Measurements from ENCODE around the gene MBNL1. TPM values are rescaled to one million over a fixed set of nuclear protein-coding genes. Genes with fewer than 3 reads are reported as not detected.

The MBNL1 gene
- total and polyA plus RNA-seq, 2 of the 13 experiments (the other 11 are each of a cell fraction or from before 2014, with no cell fraction given) = 27.1 to 55.4 TPM

- TF ChIP-seq DMAP1 (CRISPR knock-in tag; IDR thresholded peaks at IDR 0.05) = peak; percentile 56; the same call in 1 of the 2 replicates
- TF ChIP-seq ZNF577 (CRISPR knock-in tag; IDR thresholded peaks at IDR 0.05; ENCODE audit: borderline replicate concordance, low read depth) = no peak
- TF ChIP-seq ZNF274 (CRISPR knock-in tag; IDR thresholded peaks at IDR 0.05) = peak; percentile 14; the same call in 1 of the 2 replicates
- TF ChIP-seq ZNF768 (CRISPR knock-in tag; IDR thresholded peaks at IDR 0.05) = peak; percentile 45
- no peak for TF ChIP-seq JUN (CRISPR knock-in tag; IDR thresholded peaks at IDR 0.05)
- TF ChIP-seq ZBTB21 (CRISPR knock-in tag; IDR thresholded peaks at IDR 0.05) = no peak
- TF ChIP-seq HMGXB3 (CRISPR knock-in tag; IDR thresholded peaks at IDR 0.05; ENCODE audit: borderline replicate concordance) = no peak
- TF ChIP-seq ZSCAN20 (CRISPR knock-in tag; IDR thresholded peaks at IDR 0.05; ENCODE audit: borderline replicate concordance) = no peak
- TF ChIP-seq ZNF75D (CRISPR knock-in tag; IDR thresholded peaks at IDR 0.05; ENCODE audit: borderline replicate concordance) = 0 out of 2 replicates have a peak, but pooled peaks have one; percentile 72
- TF ChIP-seq ZNF589 (CRISPR knock-in tag; conservative IDR thresholded peaks at IDR 0.05) = no peak
- no peak for TF ChIP-seq FOXK2 (IDR thresholded peaks at IDR 0.05)
- TF ChIP-seq MEIS1 (CRISPR knock-in tag; IDR thresholded peaks at IDR 0.05; ENCODE audit: borderline replicate concordance) = no peak
- peak; percentile 4 for TF ChIP-seq MED1 (CRISPR knock-in tag; IDR thresholded peaks at IDR 0.05)
- peak; percentile 93 for TF ChIP-seq NFAT5 (CRISPR knock-in tag; IDR thresholded peaks at IDR 0.05)
- 0 out of 2 replicates have a peak, but pooled peaks have one; percentile 24 for TF ChIP-seq ZNF296 (CRISPR knock-in tag; conservative IDR thresholded peaks at IDR 0.05)
- no peak for TF ChIP-seq ZNF761 (CRISPR knock-in tag; conservative IDR thresholded peaks at IDR 0.05)
- TF ChIP-seq ZNF7 (CRISPR knock-in tag; IDR thresholded peaks at IDR 0.05) = no peak
- no peak for TF ChIP-seq ZNF674 (CRISPR knock-in tag; IDR thresholded peaks at IDR 0.05; ENCODE audit: low read depth)
- no peak for TF ChIP-seq XBP1 (CRISPR knock-in tag; IDR thresholded peaks at IDR 0.05)
- TF ChIP-seq ZBTB37 (CRISPR knock-in tag; IDR thresholded peaks at IDR 0.05) = no peak
- TF ChIP-seq MBNL3 (CRISPR knock-in tag; conservative IDR thresholded peaks at IDR 0.05) = no peak
These were observed at the start of gene MBNL1 (continued) for GRCh38 chr3:152268555-152269055.
